Measurements from ENCODE around the gene XPC. TPM values are rescaled to one million over a fixed set of nuclear protein-coding genes. Genes with fewer than 3 reads are reported as not detected.

Gene XPC
- total and polyA plus RNA-seq, 7 donors, result 5.3 to 19.5 (median 15.1) TPM

- DNase-seq (no peak), ATAC-seq (peak; percentile 77 to 87 (median 80))
- intact Hi-C loops (cut with DNase I), result loop anchor here in 1 of 2 donors (5.0 to 10.0 kb wide), 2 partner anchors 200 to 343 kb away; partner anchors contain the start of gene SLC6A6
- Histone ChIP-seq H3K4me3 (peak overlapping the region; percentile 6), H3K9me3 (no peaks in the 10 kb centered on the region), H3K36me3 (ENCODE audit: insufficient read depth in 1 of 2, low read depth in 1 of 2) (peaks cover 0 to 3% of the 10 kb centered on the region in 2 donors), H3K27me3 (ENCODE audit: insufficient read depth in 3 of 3, low read length in 2 of 3) (no peaks in the 10 kb centered on the region), H3K27ac (peak overlapping the region; percentile 84), H3K4me1 (peaks cover 27% of the 10 kb centered on the region)
- 25 to 35% (median 29%) methylated on average over 11 of the region's 11 CpGs for WGBS, 3 donors
- no peak for TF ChIP-seq CTCF (IDR thresholded peaks at IDR 0.05)
Observed at GRCh38 chr3:14204515-14205284, 26.3 kb upstream of the XPC start.

GRCh38 chr3:14203521-14204079, 25.2 kb upstream of the XPC start:
- Histone ChIP-seq H3K4me1 (peaks cover 27% of the 10 kb centered on the region), H3K9me3 (no peaks in the 10 kb centered on the region), H3K4me3 (no peak overlapping the region), H3K36me3 (ENCODE audit: insufficient read depth in 1 of 2, low read depth in 1 of 2) (peaks cover 0 to 14% of the 10 kb centered on the region in 2 donors), H3K27ac (peak overlapping the region; percentile 84), H3K27me3 (ENCODE audit: insufficient read depth in 3 of 3, low read length in 2 of 3) (no peaks in the 10 kb centered on the region)
- DNase-seq (peak; percentile 58 to 71), ATAC-seq (peak; percentile 78 to 85 (median 82))
- TF ChIP-seq CTCF (IDR thresholded peaks at IDR 0.05), result peak; percentile 87
- intact Hi-C loops (cut with DNase I), result loop anchor here (1.0 to 10.0 kb wide), 4 partner anchors 201 to 344 kb away; partner anchors contain the start of gene SLC6A6 (in 1 of the 2)
- 43 to 48% (median 48%) methylated on average over 10 of the region's 10 CpGs for WGBS, 3 donors

GRCh38 chr3:14202874-14203520, 24.6 kb upstream of the XPC start:
- no peak overlapping the region for H3K4me3 ChIP-seq
- DNase-seq (no peak), ATAC-seq (no peak)
- peaks cover 27% of the 10 kb centered on the region for H3K4me1 ChIP-seq
- TF ChIP-seq CTCF (IDR thresholded peaks at IDR 0.05), result no peak
- WGBS, 3 donors, result 65 to 69% (median 65%) methylated on average over 23 of the region's 23 CpGs
- no peak overlapping the region for H3K27ac ChIP-seq
- no peaks in the 10 kb centered on the region for H3K9me3 ChIP-seq
- intact Hi-C loops (cut with DNase I), result loop anchor here (1.0 to 10.0 kb wide), 4 partner anchors 202 to 344 kb away; partner anchors contain the start of gene SLC6A6 (in 1 of the 2)
- H3K27me3 ChIP-seq (ENCODE audit: insufficient read depth in 3 of 3, low read length in 2 of 3), result no peaks in the 10 kb centered on the region
- H3K36me3 ChIP-seq (ENCODE audit: insufficient read depth in 1 of 2, low read depth in 1 of 2), result peaks cover 0 to 20% of the 10 kb centered on the region in 2 donors

GRCh38 chr3:14201940-14202684, 23.7 kb upstream of the XPC start:
- no peak for TF ChIP-seq CTCF (IDR thresholded peaks at IDR 0.05)
- DNase-seq, result no peak

More at GRCh38 chr3:14201940-14202684, 23.7 kb upstream of the XPC start:
- ATAC-seq, result no peak
- Histone ChIP-seq H3K9me3 (no peaks in the 10 kb centered on the region), H3K4me3 (no peak overlapping the region), H3K27ac (no peak overlapping the region), H3K27me3 (ENCODE audit: insufficient read depth in 3 of 3, low read length in 2 of 3) (no peaks in the 10 kb centered on the region), H3K4me1 (peaks cover 27% of the 10 kb centered on the region), H3K36me3 (ENCODE audit: insufficient read depth in 1 of 2, low read depth in 1 of 2) (peaks cover 0 to 20% of the 10 kb centered on the region in 2 donors)
- 55 to 71% (median 67%) methylated on average over 7 of the region's 7 CpGs for WGBS, 3 donors
- intact Hi-C loops (cut with DNase I), result loop anchor here (2.0 to 10.0 kb wide), 3 partner anchors 203 to 345 kb away; partner anchors contain the start of gene SLC6A6 (in 1 of the 2)

All from psoas muscle (tissue), 8 donors.